GM12801 (cell line): ENCODE results near the gene PRTFDC1.

Experiments used
- CTCF ChIP-seq: IDR thresholded peaks from one replicate; pipeline ENCODE4 v1.5.1; 2011; ENCODE audit warnings: control low read depth; ENCODE audit not compliant: insufficient read length; ENCODE audit errors: extremely low read depth

PRTFDC1 gene

GRCh38 chr10:24893127-24893526 is 59.3 kb downstream of the PRTFDC1 start:
- TF ChIP-seq CTCF, result no peak

GRCh38 chr10:24891823-24892222 is 60.6 kb downstream of the PRTFDC1 start:
- TF ChIP-seq CTCF, result no peak

- TF ChIP-seq CTCF, result no peak
Observed at GRCh38 chr10:24889639-24890038, 62.8 kb downstream of the PRTFDC1 start.

- no peak for TF ChIP-seq CTCF
Observed at GRCh38 chr10:24887855-24888231, 64.6 kb downstream of the PRTFDC1 start.

- no peak for TF ChIP-seq CTCF
Observed at GRCh38 chr10:24886290-24886680, 66.1 kb downstream of the PRTFDC1 start.

GRCh38 chr10:24885551-24886289 is 66.7 kb downstream of the PRTFDC1 start:
- no peak for TF ChIP-seq CTCF

GRCh38 chr10:24884793-24885192 is 67.6 kb downstream of the PRTFDC1 start:
- TF ChIP-seq CTCF, result no peak
